ENCODE results near the gene SRP19.

Gene SRP19

DNA sequence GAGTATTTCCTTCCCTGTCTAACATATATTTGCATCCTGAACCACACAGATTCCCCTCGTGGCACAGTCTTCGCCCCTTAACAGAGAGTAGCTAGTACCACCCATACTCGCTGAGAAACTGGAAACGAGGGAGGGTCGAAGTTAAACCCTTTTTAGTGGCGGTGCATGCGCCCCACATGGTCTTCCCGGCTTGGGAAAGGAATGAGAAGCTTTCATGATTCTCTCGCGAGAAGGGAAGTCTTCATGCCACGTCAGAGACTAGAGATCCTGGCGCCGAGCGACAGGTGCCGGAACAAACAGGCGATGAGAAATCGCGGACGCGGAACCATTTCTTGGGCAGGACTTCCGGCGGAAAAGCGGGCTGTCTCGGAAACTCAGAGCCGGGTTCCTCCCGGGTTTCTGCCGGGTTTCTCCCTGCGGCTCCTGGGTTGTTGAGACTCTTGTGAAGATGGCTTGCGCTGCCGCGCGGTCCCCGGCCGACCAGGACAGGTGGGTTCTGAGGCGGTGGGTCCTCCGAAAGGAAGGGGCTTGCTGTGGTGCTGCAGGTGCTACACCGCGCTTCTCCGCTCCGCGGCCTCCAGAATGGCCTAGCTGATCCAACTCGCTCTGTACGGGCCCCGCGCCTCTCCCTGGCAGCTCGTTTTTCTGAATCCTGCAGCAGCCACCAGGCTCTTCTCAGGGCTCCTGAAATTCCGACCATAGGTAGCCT, at the start of gene SRP19:
SRP19 (plus strand) TSS at position 359 of the 709 bp plus-strand sequence; CDS start at position 449, 90 bp downstream.
- TF ChIP-seq CTCF (IDR thresholded peaks at IDR 0.05), result no peak
- Mint-ChIP-seq H3K9me3 (peaks cover 14% of the 10 kb centered on the region), H3K4me1 (peaks cover 30% of the 10 kb centered on the region), H3K27ac (peak within 1 kb of the TSS; percentile 96), H3K36me3 (ENCODE audit: low read depth) (peaks cover 20% of the 10 kb centered on the region), H3K27me3 (ENCODE audit: low read depth, poor library complexity) (peaks cover 27% of the 10 kb centered on the region), H3K4me3 (peak within 1 kb of the TSS; percentile 98)
- DNase-seq, result peak; percentile 84

DNA sequence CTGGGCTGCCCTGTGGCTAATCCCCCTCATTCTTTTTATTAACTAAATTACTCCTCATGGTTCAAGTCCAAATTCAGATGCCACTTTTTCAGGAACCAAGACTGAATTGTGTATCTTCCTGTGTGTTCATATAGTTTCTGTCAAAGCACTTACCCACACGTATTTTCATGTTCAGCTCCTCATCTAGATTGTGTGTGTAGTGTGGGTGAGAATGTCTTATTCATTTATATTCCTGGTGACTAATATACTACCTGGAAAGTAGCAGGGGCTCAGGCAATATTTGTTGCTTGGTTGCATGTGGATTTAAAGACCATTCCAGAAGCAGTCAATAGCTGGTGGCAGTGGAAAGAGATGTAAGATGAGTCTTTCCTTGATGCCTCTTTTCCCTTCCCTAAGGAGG, 48.5 kb upstream of the SRP19 start:
- no peaks in the 10 kb centered on the region for H3K9me3 Mint-ChIP-seq
- no peak for TF ChIP-seq CTCF (IDR thresholded peaks at IDR 0.05)
- peaks cover 5% of the 10 kb centered on the region for H3K27me3 Mint-ChIP-seq (ENCODE audit: low read depth, poor library complexity)
- no peak overlapping the region for H3K4me3 Mint-ChIP-seq
- H3K27ac Mint-ChIP-seq, result no peak overlapping the region
- no peaks in the 10 kb centered on the region for H3K4me1 Mint-ChIP-seq
- DNase-seq, result no peak
- H3K36me3 Mint-ChIP-seq (ENCODE audit: low read depth), result peaks cover 58% of the 10 kb centered on the region

- Mint-ChIP-seq H3K36me3 (ENCODE audit: low read depth) (peaks cover 56% of the 10 kb centered on the region), H3K4me3 (no peak overlapping the region), H3K27me3 (ENCODE audit: low read depth, poor library complexity) (no peaks in the 10 kb centered on the region), H3K4me1 (peaks cover 9% of the 10 kb centered on the region), H3K9me3 (no peaks in the 10 kb centered on the region), H3K27ac (peak overlapping the region; percentile 35)
- TF ChIP-seq CTCF (IDR thresholded peaks at IDR 0.05), result no peak
- no peak for DNase-seq
Measured at GRCh38 chr5:112820246-112820645, 40.8 kb upstream of the SRP19 start.

- Mint-ChIP-seq H3K9me3 (no peaks in the 10 kb centered on the region), H3K4me3 (no peak overlapping the region), H3K36me3 (ENCODE audit: low read depth) (peaks cover 58% of the 10 kb centered on the region), H3K27ac (no peak overlapping the region), H3K27me3 (ENCODE audit: low read depth, poor library complexity) (no peaks in the 10 kb centered on the region), H3K4me1 (peaks cover 9% of the 10 kb centered on the region)
- TF ChIP-seq CTCF (IDR thresholded peaks at IDR 0.05), result no peak
- no peak for DNase-seq
Measured at GRCh38 chr5:112822456-112822855, 38.6 kb upstream of the SRP19 start.

DNA sequence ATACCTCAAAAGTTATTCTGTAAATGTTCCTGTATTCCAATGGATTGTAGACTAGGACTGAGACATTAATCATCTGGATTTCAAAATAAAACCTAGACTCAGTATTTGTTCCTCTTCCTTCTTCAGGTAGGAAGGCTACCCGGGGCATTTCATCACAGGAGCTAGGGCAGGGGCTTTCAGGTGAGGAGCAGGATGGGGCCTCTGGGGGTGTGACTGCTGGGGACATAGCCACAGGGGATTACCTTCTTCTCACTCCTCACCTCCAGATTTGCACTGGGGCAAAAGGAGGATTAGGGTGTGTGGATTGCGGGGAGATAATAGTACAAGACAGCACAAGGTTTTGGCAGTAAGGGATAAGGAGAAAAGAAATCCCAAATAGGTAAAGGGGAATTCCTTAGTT, 37.9 kb upstream of the SRP19 start:
- TF ChIP-seq CTCF (IDR thresholded peaks at IDR 0.05), result no peak
- Mint-ChIP-seq H3K4me1 (peaks cover 9% of the 10 kb centered on the region), H3K9me3 (no peaks in the 10 kb centered on the region), H3K27me3 (ENCODE audit: low read depth, poor library complexity) (no peaks in the 10 kb centered on the region), H3K36me3 (ENCODE audit: low read depth) (peaks cover 58% of the 10 kb centered on the region), H3K27ac (peak overlapping the region; percentile 33), H3K4me3 (no peak overlapping the region)
- DNase-seq, result no peak

DNA sequence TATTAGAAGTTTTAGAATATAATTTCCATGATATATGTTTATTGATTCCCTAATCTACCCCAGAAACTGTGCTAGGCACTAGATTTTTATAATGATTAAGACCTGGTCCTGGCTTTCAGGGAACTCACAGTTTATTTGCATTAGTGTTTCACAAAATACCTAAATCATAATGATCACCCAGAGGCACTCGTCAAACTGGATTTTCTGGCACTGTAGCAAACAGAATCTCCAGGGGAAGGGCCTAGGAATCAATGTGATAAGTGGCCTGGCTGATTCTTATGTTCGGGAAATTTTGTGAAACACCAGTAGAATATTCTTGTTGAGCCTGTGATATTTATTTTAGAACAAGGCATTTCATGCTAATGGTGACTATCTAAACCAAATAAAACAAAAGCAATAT, 37.4 kb upstream of the SRP19 start:
- Mint-ChIP-seq H3K36me3 (ENCODE audit: low read depth) (peaks cover 61% of the 10 kb centered on the region), H3K4me3 (no peak overlapping the region), H3K9me3 (no peaks in the 10 kb centered on the region), H3K4me1 (peaks cover 6% of the 10 kb centered on the region), H3K27me3 (ENCODE audit: low read depth, poor library complexity) (no peaks in the 10 kb centered on the region), H3K27ac (no peak overlapping the region)
- no peak for DNase-seq
- TF ChIP-seq CTCF (IDR thresholded peaks at IDR 0.05), result no peak

Measured in nephron progenitor cell (in vitro differentiated cells).